HuH-7.5 (cell line): ENCODE data around the gene GFRA1.

ENCODE experiments used
- DNase-seq: peaks from one replicate; pipeline ENCODE4 v3.0.0; 2011; ENCODE audit warnings: low spot score

Gene GFRA1

DNA sequence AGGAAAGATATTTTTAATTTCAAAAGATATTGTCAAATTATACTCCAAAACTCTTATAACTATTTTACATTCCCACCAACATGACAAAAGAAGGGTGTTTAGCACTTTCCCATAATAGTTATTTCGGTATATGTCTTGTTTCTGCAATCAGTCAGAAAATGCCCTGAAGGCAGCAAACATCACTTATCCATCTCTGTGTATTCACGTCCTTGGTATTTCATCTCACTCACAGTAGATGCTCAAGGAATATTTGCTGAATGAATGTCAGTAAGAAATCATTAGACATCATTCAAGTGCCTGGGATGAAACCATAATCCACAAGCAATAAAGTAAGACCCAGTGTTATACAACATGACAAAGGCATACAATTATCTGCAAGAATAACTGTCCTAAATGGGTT lies 112.7 kb downstream of the GFRA1 start:
- no peak for DNase-seq

DNA sequence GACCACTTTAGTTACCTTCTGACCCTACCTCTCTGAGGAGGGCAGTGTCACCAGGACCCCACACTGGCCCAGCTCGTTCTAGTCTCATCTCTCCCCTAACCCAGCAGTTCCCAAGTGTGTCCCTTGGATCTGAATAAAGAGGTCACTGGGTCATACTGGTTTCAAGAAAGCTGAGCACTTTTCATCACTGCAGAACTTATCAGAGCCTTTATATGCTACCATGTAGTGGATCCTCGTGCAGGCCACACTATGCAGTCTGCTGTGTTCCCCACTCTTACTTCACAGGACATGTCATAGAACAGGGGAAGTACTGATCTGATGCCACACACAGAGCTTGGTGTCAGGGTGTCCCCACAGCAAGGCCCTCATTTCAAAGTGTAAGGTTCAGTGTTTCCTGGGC lies 113.8 kb downstream of the GFRA1 start:
- DNase-seq, result no peak

GRCh38 chr10:116158036-116158435 lies 115.0 kb downstream of the GFRA1 start:
- no peak for DNase-seq

DNA sequence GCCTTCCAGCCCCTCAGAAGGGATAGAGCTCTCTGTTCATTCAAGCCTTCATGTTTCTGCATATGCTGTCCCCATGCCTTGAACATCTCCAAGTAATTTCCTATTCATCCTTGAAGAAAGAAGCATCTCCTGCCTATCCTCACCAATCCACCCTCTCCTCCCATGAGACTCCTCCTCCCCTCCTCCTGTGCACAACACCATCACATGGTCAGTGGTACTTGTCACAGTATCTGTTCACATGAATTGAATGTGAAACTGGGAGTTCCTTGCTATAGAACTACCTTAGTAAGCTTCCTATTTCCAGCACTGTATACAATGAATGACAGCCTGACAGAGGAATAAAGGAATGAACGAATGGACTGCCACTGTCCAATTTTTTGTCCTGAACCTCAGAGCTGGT lies 115.5 kb downstream of the GFRA1 start:
- no peak for DNase-seq

DNA sequence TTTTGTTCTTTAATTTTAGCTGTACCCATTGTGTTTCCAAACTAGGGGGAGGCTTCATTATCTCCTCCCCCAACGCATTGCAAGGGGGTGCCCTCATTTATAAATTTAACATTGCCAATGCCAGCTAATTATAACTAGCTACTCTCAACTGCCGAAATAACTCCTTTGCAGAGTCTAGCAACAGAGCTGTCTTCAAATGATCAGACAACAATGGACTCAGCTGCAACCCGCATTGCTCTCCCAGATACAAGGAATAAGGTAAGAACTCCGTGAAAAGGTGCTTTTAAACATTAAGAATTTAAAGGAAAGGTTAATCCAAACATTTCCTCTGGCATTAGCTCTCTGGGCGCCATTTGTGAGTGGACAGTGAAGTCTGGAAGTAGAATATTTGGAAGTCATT lies 116.2 kb downstream of the GFRA1 start:
- no peak for DNase-seq

- no peak for DNase-seq
Observed at GRCh38 chr10:116155191-116155590, 117.8 kb downstream of the GFRA1 start.

DNA sequence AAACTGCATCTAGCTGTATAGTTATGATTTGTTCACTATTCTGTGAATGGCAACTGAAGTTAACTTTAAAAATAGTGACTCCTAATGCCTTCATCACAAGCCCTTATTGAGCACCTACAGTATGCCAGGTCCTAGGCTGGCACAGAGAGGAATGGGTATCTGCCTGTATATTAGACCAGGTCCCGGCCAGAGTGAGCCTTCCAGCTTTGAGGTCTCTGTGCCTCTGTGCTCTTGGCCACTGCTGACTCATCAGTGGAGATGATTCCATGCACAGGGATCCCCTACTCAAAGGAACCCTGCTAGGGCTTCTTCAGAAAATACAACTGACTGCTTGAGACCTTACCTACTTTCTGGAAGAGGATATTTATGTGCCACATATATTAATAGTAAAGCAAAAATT lies 118.4 kb downstream of the GFRA1 start:
- DNase-seq, result no peak

DNA sequence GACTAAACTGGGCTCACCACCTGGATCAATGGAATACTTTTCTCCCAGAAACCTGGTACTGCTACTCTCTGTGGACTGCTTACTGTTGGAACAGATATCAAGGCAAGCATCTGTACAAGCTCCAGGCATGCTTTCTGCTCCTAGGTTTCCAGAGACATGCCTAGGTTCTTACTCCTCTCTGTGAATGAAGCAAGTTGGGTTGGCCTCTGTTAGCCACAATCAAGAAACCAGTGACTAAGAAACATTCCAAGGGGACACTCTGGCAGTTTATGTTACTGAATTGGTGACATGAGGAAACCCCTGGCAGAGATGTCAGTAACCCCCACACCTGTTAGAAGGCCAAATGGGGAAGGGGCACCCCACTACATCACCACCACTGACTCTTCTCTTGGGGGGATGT lies 121.9 kb downstream of the GFRA1 start:
- no peak for DNase-seq

DNA sequence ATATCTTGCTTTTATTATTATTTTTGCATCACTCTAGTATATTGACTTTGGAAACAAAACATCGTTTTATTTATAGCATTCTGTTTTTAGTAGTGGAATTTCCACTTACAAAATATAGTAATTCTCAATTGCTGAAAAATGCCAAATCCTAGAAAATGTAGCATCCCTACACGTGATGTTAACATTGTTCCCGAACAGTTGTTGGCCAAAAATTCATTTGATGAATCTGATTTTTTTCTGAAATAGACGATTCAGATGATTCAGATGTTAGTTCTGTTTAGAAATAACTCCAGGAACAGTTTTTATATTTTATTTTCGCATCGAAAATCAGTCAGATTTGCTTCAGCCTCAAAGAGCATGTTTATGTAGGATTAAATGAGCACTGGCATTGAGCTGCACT lies 122.4 kb downstream of the GFRA1 start:
- no peak for DNase-seq

DNA sequence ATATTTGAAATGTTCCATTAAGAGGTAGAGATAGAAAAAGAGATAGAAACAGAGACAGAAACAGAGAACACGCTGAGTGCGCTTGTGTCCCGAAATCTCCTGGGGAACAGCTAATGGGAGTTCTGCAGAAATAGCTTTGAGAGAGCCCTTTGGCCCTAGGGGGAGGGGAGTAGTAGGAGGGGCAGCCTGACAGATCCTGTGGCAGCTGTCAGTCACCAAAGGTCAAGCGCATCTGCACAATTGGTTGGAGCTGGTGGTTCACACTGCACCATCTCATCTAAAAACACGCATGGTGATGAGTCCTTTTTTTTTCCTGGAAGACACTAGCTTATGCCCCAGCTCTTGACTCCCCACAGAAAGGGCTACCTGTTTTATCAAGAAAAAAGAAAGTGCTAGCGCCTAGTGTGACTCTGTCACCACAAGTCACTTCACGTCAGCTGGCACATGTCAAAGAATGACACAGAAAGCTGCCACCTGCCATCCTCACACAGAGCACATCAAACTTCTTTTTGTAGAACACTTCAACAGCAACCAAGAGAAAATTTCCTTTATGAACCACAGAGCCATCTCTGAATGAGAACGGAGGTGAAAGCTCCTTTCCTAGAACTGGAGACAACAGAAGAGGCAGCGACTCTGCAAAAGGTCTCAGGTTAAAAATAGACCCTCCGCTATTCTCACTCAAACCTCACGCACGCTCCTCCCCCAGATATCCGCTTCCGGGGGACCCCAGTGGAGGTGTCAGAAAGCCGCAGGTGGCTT lies 125.7 kb downstream of the GFRA1 start:
- no peak for DNase-seq

- DNase-seq, result no peak
Observed at GRCh38 chr10:116146372-116147140, 126.5 kb downstream of the GFRA1 start.

DNA sequence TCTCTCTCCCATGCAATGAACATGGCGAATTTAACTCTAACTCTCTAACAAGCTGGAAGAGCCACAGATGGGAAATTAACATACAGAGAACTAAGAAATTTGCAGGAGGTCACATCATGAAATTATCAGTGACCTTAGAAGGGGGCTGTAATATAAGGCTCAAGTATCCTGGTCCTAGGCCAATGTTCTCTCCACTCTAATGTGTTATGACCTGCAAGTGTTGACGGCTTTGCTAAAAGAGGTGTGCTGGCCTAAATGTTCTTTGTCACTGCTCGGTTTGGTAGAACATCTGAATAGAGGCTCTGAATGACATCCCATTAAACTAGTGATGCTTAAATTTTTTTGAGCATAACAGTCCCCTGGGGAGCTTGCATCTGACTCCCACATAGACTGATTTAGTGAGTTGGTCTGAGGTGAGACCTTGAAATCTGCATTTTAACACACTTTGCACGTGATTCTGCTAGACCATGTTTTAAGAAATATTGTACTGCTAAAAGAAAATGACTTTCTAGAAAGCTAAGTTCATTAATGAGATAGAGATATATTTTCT lies 129.3 kb downstream of the GFRA1 start:
- DNase-seq, result no peak

DNA sequence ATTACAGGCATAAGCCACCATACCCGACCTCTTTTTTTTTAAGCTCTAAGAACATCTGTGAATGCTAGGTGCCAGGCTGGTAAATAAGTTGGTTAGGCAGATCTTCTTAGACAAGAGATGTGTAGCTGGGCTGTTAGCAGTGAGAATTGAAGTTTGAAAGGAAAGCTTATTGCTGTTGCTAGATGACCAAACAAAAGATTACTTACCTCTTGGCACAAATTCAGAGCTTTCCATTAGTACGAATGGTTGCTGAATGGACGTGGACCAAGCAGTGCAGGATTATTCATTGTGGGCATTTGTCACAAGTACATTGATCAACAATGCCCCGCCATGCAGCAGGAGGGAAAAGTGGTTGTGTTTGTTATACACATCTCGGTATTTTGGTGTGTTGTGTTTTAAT lies 131.2 kb downstream of the GFRA1 start:
- DNase-seq, result no peak

DNA sequence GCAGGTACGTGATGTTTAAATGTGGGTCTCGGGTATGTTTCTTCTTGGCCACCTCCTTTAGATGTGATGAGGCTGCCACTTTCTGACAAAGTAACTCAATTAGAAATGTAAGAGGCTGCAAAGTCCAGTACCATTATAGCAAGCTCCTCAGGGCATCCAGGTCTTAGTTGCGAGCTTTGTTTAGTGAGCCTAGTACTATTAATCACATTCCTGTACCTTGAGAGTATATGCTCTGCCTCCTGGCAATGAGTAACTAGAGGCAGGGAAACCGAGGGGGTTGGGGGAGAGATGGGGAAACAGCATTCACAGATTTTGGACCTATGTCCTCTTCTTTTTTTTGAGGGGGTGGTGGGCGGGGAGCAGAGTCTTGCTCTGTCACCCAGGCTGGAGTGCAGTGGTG lies 131.8 kb downstream of the GFRA1 start:
- DNase-seq, result no peak

GRCh38 chr10:116139886-116140285 lies 133.1 kb downstream of the GFRA1 start:
- no peak for DNase-seq

- no peak for DNase-seq
Observed at GRCh38 chr10:116138897-116139296, 134.1 kb downstream of the GFRA1 start.

DNA sequence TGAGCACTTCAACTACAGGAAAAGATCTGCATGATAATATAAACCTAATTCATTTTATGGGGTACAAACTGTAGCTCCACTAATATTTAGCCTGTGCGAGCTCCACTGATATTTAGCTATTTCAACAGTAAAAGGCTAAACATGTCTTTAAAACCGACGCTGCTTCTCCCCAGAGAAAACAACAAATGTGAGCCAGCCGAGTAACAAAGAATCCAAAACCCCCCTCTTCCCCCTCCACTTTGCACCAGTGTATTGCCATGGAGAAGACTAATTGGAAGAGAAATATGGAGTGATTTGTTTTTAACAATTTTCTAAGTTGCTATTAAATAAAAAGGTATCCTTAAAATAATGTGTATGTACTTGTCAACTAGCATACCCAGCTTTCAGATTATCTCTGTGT lies 136.7 kb downstream of the GFRA1 start:
- no peak for DNase-seq

GRCh38 chr10:116134322-116134721 lies 138.7 kb downstream of the GFRA1 start:
- DNase-seq, result no peak

- no peak for DNase-seq
Observed at GRCh38 chr10:116133634-116134033, 139.4 kb downstream of the GFRA1 start.

DNA sequence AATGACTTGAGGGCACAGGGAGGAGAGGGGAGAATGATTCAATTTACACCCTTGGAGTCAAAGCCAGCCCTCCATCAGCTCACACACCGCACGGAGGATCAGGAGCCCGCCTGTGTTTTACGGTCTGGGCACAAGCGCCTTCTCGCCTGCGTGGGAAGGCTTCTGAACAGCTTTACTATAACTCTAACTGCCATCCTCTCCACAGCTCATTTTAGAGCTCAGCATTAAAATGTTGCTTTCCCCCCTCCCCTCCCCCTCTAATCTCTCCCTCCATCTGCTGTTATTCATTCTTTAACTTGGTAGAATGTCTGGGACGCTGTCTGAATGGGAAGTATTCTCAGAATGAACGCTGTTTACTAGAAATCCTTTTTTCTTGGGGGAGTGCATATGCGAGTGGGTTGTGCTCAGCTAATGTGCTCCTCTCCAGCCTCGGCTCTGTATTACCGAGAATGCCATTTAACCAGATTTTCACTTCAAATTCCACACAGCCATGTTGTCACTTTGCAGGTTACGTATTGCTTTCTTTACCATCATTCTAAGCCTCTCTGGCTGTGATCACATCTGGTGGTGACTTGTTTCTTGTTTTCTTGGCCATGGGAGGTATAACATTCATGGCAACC lies 140.1 kb downstream of the GFRA1 start:
- no peak for DNase-seq

- no peak for DNase-seq
Observed at GRCh38 chr10:116130006-116130405, 143.0 kb downstream of the GFRA1 start.

- no peak for DNase-seq
Observed at GRCh38 chr10:116126954-116127695, 145.9 kb downstream of the GFRA1 start.
